B cell (primary cell): ENCODE measurements around the gene KRT84. TPM values are rescaled to one million over a fixed set of nuclear protein-coding genes. Genes with fewer than 3 reads are reported as not detected.

Experiments used
- ATAC-seq: fragments of 200-7000 bp; cut with Tn5 transposase; one replicate; pipeline ENCODE4 v1.10.0; 2021; ENCODE audit warnings: low read depth, mild to moderate bottlenecking, moderate number of reproducible peaks, moderate library complexity
- CTCF ChIA-PET: fragments of 350-600 bp; sonication (Branson Sonifier 250); formaldehyde crosslinking; loops from one replicate; lab custom pipeline; 2021; ENCODE audit warnings: antibody characterized with exemption, inconsistent platforms; lab: Charles Lee
- POLR2A ChIA-PET: fragments of 350-600 bp; sonication (Branson Sonifier 250); formaldehyde crosslinking; loops from one replicate; lab custom pipeline; 2021; ENCODE audit warnings: antibody characterized with exemption; lab: Charles Lee
- DNase-seq: peaks from one replicate; pipeline ENCODE4 v3.0.0; 2013
- H2AFZ ChIP-seq: 2 replicates; pipeline ENCODE4 v1.6.1; 2012; ENCODE audit warnings: mild to moderate bottlenecking, low read depth, low read length; ENCODE audit not compliant: insufficient read depth, poor library complexity, severe bottlenecking
- H3K27ac ChIP-seq, 2 donors: 1 replicate in 1 of 2; 2 replicates in 1 of 2; pipeline ENCODE4 v1.5.1; 2012 to 2013; ENCODE audit warnings: low read length in 2 of 2, mild to moderate bottlenecking in 2 of 2, moderate library complexity in 1 of 2
- H3K27me3 ChIP-seq, 4 experiments: fragments of 200-600 bp in 1 of 4; sonication (generic) in 1 of 4; replicated peaks in 1 of 4; 1 replicate in 2 of 4; 2 replicates in 2 of 4; pipeline versions ENCODE4 v1.6.1 to v1.7.0; 2013 to 2016; ENCODE audit warnings: low read length in 3 of 4, mild to moderate bottlenecking in 2 of 4, mixed read lengths in 1 of 4, moderate library complexity in 1 of 4; ENCODE audit not compliant: insufficient read depth in 4 of 4, control insufficient read depth in 3 of 4; ENCODE audit errors: control extremely low read depth in 1 of 4
- H3K36me3 ChIP-seq, 2 experiments: replicated peaks in 1 of 2; 1 replicate in 1 of 2; 2 replicates in 1 of 2; pipeline versions ENCODE4 v1.6.1 to v1.7.1; 2013; ENCODE audit warnings: low read length in 1 of 2; ENCODE audit not compliant: insufficient read depth in 2 of 2, control insufficient read depth in 1 of 2; ENCODE audit errors: control extremely low read depth in 1 of 2, extremely low read depth in 1 of 2
- H3K4me1 ChIP-seq, 2 donors: fragments of 200-600 bp in 1 of 2; sonication (generic) in 1 of 2; 1 replicate in 1 of 2; 2 replicates in 1 of 2; pipeline versions ENCODE4 v1.5.1 to v1.6.1; 2013 to 2017; ENCODE audit warnings: low read length in 2 of 2; ENCODE audit not compliant: control insufficient read depth in 2 of 2, insufficient read depth in 2 of 2
- H3K4me2 ChIP-seq: replicated peaks from 2 replicates; pipeline ENCODE3; 2012; ENCODE audit warnings: mild to moderate bottlenecking, low read depth, low read length; ENCODE audit not compliant: poor library complexity, severe bottlenecking
- H3K4me3 ChIP-seq, 5 experiments: fragments of 200-600 bp in 1 of 5; sonication (generic) in 1 of 5; 1 replicate in 3 of 5; 2 replicates in 2 of 5; pipeline versions ENCODE4 v1.5.1 to v1.7.0; 2011 to 2016; ENCODE audit warnings: low read length in 4 of 5, mild to moderate bottlenecking in 4 of 5, low read depth in 2 of 5, control low read depth in 1 of 5, moderate library complexity in 1 of 5; ENCODE audit not compliant: insufficient read depth in 1 of 5; ENCODE audit errors: control extremely low read depth in 1 of 5, extremely low read depth in 1 of 5
- H3K79me2 ChIP-seq: fragments of 200-600 bp; sonication (generic); one replicate; pipeline ENCODE4 v1.6.0; 2016; ENCODE audit warnings: low read length; ENCODE audit not compliant: control insufficient read depth, insufficient read depth
- H3K9ac ChIP-seq: fragments of 200-600 bp; sonication (generic); 2 replicates; pipeline ENCODE4 v1.6.1; 2017; ENCODE audit warnings: mild to moderate bottlenecking, low read length, moderate library complexity
- H3K9me3 ChIP-seq, 3 donors: one replicate each; pipeline versions ENCODE4 v1.6.1 to v1.7.1; 2013; ENCODE audit warnings: low read length in 2 of 3; ENCODE audit not compliant: control insufficient read depth in 2 of 3, insufficient read depth in 1 of 3; ENCODE audit errors: control extremely low read depth in 1 of 3
- H4K20me1 ChIP-seq: 2 replicates; pipeline ENCODE4 v1.6.0; 2012; ENCODE audit warnings: mild to moderate bottlenecking, low read length; ENCODE audit not compliant: insufficient read depth, control insufficient read depth, poor library complexity, severe bottlenecking
- H3K27ac Mint-ChIP-seq: one replicate; pipeline ENCODE4 v1.8.0; 2021; ENCODE audit warnings: mixed read lengths
- H3K27me3 Mint-ChIP-seq: one replicate; pipeline ENCODE4 v1.8.0; 2021; ENCODE audit warnings: mixed read lengths
- H3K4me1 Mint-ChIP-seq: one replicate; pipeline ENCODE4 v1.8.0; 2021; ENCODE audit warnings: mixed read lengths
- H3K4me3 Mint-ChIP-seq: one replicate; pipeline ENCODE4 v1.8.0; 2021; ENCODE audit warnings: mixed read lengths
- H3K9me3 Mint-ChIP-seq: one replicate; pipeline ENCODE4 v1.8.0; 2022; ENCODE audit warnings: mixed read lengths; ENCODE audit not compliant: insufficient read depth
- EZH2 ChIP-seq: IDR thresholded peaks from 2 replicates; pipeline ENCODE4 v1.6.1; 2012; ENCODE audit warnings: borderline replicate concordance, low read depth, mild to moderate bottlenecking, moderate library complexity, low read length; ENCODE audit not compliant: insufficient read depth, poor library complexity, severe bottlenecking
- WGBS: methylation state at CpG from one replicate; pipeline ENCODE4 v1.1.5; 2013; ENCODE audit warnings: missing lambda C conversion rate; ENCODE audit not compliant: insufficient coverage; 5-methylcytosine and 5-hydroxymethylcytosine counted together
- intact Hi-C: fragments of 100-400 bp; cut with micrococcal nuclease; formaldehyde crosslinking; loops from one replicate; pipeline ENCODE4 v1.10.0; 2022
- polyA plus RNA-seq: library from polyadenylated mRNA; depleted of rRNA; stranded (reverse); fragments of >200 nt; gene quantifications from 2 replicates; pipeline ENCODE4 v1.2.3, GENCODE V29; 2012
- total RNA-seq, 2 donors: library from RNA; stranded (reverse); fragments of 120-200 nt in 1 of 2; gene quantifications; 1 replicate in 1 of 2; 2 replicates in 1 of 2; pipeline versions ENCODE4 v1.2.3 to v1.2.4, GENCODE V29; 2013 to 2022
- TF ChIP-seq, protein P1 (sequence below): fragments of 200-600 bp; IDR thresholded peaks from one replicate; pipeline ENCODE4 v1.8.0; 2022; ENCODE audit warnings: antibody characterized with exemption, mild to moderate bottlenecking

The KRT84 gene
- total and polyA plus RNA-seq, 2 donors (not counting 1 experiment from before 2014, with no cell fraction given) = not detected

DNA sequence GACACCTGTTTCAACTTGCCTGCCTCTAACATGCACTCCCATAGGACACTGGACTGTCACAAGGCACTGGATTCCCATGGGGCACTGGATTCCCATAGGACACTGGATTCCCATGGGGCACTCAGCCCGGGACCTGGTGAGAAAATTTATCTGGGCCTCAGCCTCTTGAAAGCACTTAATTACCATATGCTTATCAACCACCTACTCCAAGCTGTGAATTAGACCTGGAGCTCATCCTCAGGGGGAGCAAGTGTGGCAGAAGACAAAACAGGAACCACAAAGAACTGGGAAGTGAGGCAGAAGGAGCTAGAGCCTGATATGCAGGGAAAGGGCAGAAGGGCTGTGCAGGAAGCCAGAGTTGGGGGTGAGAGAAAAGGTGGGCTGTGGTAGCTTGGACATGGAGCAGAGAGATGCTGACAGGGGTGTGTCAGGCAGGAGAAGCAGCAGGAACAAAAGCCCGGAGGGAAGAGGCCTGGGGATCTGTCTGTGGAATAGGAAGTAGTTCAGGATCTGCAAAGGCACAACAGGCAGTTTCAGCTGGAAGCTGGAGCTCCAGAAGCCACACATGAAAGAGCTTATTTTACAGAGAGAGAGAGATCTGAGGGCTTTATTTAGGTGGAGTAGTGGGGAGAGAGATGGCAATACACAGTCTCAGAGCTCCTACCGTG, 17.6 kb upstream of the KRT84 start:
- ATAC-seq (no peak), DNase-seq (no peak)
- Histone ChIP-seq H3K4me2 (no peak overlapping the region), H3K4me3 (no peak overlapping the region), H4K20me1 (no peaks in the 10 kb centered on the region), H3K79me2 (no peaks in the 10 kb centered on the region), H3K9ac (no peak overlapping the region), H3K36me3 (no peaks in the 10 kb centered on the region), H2AFZ (no peak overlapping the region), H3K27me3 (peaks cover 0 to 3% (median 0%) of the 10 kb centered on the region in 4 experiments), H3K27ac (no peak overlapping the region), H3K4me1 (no peaks in the 10 kb centered on the region), H3K9me3 (no peaks in the 10 kb centered on the region)
- WGBS = 70% methylated on average over 3 of the region's 3 CpGs
- Mint-ChIP-seq H3K4me3 (no peak overlapping the region), H3K27ac (no peak overlapping the region), H3K27me3 (peaks cover 14% of the 10 kb centered on the region), H3K9me3 (no peaks in the 10 kb centered on the region), H3K4me1 (no peaks in the 10 kb centered on the region)
- intact Hi-C loops = no loop called here
- TF ChIP-seq, protein P1, sequence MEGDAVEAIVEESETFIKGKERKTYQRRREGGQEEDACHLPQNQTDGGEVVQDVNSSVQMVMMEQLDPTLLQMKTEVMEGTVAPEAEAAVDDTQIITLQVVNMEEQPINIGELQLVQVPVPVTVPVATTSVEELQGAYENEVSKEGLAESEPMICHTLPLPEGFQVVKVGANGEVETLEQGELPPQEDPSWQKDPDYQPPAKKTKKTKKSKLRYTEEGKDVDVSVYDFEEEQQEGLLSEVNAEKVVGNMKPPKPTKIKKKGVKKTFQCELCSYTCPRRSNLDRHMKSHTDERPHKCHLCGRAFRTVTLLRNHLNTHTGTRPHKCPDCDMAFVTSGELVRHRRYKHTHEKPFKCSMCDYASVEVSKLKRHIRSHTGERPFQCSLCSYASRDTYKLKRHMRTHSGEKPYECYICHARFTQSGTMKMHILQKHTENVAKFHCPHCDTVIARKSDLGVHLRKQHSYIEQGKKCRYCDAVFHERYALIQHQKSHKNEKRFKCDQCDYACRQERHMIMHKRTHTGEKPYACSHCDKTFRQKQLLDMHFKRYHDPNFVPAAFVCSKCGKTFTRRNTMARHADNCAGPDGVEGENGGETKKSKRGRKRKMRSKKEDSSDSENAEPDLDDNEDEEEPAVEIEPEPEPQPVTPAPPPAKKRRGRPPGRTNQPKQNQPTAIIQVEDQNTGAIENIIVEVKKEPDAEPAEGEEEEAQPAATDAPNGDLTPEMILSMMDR = no peak
- TF ChIP-seq EZH2 = no peak
- POLR2A ChIA-PET = no interaction called here
- CTCF ChIA-PET = no interaction called here

DNA sequence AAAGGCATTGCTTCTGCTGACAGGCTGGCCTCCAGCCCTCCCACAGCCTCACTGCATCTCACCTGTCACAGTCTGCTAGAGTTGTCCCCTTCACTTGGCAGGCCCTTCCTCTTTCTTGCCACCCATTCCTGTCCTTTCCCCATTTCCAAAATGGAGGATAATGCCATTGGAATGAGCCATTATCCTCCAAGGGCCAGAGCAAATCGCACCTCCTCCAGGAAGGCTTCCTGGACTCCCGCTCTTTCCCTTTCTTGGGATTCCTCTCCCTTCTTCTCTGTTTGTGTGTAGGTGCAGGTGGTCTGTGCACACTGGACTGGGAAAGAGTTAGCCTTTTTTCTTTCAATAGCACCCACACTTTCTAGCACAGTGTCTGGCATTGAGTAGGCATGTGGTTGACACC, 16.9 kb upstream of the KRT84 start:
- Histone ChIP-seq H3K4me3 (no peak overlapping the region), H3K9ac (no peak overlapping the region), H3K79me2 (no peaks in the 10 kb centered on the region), H3K4me1 (no peaks in the 10 kb centered on the region), H4K20me1 (no peaks in the 10 kb centered on the region), H3K36me3 (no peaks in the 10 kb centered on the region), H3K27ac (no peak overlapping the region), H3K27me3 (peaks cover 0 to 3% (median 0%) of the 10 kb centered on the region in 4 experiments), H3K9me3 (no peaks in the 10 kb centered on the region), H3K4me2 (no peak overlapping the region), H2AFZ (no peak overlapping the region)
- H3K4me3 Mint-ChIP-seq = no peak overlapping the region
- TF ChIP-seq, protein P1 = no peak
- TF ChIP-seq EZH2 = no peak
- H3K27ac Mint-ChIP-seq = no peak overlapping the region
- intact Hi-C loops = no loop called here
- WGBS = no CpG with 5 or more reads among the region's 2 CpGs
- H3K9me3 Mint-ChIP-seq = no peaks in the 10 kb centered on the region
- ChIA-PET POLR2A (no interaction called here), CTCF (no interaction called here)
- ATAC-seq (no peak), DNase-seq (no peak)
- peaks cover 12% of the 10 kb centered on the region for H3K27me3 Mint-ChIP-seq
- H3K4me1 Mint-ChIP-seq = no peaks in the 10 kb centered on the region
